Measurements from ENCODE around the gene RXRA. TPM values are rescaled to one million over a fixed set of nuclear protein-coding genes. Genes with fewer than 3 reads are reported as not detected.
A peak's percentile ranks its signal among the peaks of the same experiment; 100 is the strongest.

The RXRA gene
- total RNA-seq, 2 donors from 2014 or later: 34.5 to 50.8 TPM

DNA sequence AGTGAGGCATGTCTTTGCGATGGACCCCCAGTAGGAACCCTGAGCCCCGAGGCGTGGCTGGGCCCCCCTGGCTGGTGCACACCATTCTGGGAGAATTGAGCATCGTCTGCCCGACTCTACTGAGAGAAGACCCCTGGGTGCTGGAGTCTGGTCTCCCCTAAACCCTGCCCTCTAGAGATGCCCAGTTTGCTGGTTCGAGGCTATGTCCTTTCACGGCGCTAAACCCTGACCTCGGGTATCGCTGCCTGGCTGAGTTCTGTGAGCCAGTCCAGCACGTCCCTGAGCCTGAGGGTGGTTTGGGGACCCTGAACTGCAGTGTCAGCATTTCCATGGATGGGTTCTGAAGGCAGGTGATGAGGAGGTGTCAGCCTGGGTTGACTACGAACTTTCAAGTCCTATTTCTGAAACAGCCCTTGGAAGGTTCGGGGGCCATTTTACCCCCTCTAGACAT lies 128.8 kb downstream of the RXRA start:
- no peak for DNase-seq (ENCODE audit: low spot score)
- Histone ChIP-seq H3K27ac (peak overlapping the region; percentile 90 to 92), H3K9me3 (no peaks in the 10 kb centered on the region), H3K4me3 (no peak overlapping the region), H3K4me1 (peaks cover 0 to 41% of the 10 kb centered on the region in 2 donors), H3K27me3 (no peaks in the 10 kb centered on the region), H3K36me3 (no peaks in the 10 kb centered on the region)
- TF ChIP-seq, protein P1, sequence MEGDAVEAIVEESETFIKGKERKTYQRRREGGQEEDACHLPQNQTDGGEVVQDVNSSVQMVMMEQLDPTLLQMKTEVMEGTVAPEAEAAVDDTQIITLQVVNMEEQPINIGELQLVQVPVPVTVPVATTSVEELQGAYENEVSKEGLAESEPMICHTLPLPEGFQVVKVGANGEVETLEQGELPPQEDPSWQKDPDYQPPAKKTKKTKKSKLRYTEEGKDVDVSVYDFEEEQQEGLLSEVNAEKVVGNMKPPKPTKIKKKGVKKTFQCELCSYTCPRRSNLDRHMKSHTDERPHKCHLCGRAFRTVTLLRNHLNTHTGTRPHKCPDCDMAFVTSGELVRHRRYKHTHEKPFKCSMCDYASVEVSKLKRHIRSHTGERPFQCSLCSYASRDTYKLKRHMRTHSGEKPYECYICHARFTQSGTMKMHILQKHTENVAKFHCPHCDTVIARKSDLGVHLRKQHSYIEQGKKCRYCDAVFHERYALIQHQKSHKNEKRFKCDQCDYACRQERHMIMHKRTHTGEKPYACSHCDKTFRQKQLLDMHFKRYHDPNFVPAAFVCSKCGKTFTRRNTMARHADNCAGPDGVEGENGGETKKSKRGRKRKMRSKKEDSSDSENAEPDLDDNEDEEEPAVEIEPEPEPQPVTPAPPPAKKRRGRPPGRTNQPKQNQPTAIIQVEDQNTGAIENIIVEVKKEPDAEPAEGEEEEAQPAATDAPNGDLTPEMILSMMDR (IDR thresholded peaks at IDR 0.05): no peak

DNA sequence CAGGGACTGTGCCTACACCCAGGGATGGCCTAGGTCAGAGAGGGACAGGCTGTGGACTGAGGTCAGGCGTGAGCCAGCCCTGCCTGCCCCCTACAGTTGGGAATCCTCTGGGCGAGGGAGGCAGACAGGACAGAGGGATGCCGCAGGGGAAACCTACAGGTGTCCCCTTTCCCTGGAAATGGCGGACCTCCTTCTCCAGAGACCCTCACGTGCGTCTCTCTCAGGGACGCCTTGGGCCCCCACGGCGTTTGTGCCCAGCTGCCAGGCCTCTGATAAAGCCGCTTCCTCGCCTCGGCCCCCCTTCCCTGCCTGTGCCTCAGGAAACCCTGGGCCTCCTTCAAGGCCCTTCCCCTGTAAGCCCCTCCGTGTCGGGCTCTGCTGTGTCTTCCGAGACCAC lies 129.3 kb downstream of the RXRA start:
- no peak for DNase-seq (ENCODE audit: low spot score)

GRCh38 chr9:134455934-134456755 lies 129.9 kb downstream of the RXRA start:
- Histone ChIP-seq H3K27ac (peak overlapping the region; percentile 90 to 92), H3K4me1 (peaks cover 0 to 41% of the 10 kb centered on the region in 2 donors), H3K9me3 (no peaks in the 10 kb centered on the region), H3K27me3 (no peaks in the 10 kb centered on the region), H3K36me3 (no peaks in the 10 kb centered on the region), H3K4me3 (peak overlapping the region; percentile 10 to 42)
- DNase-seq (ENCODE audit: low spot score): peak; percentile 96
- TF ChIP-seq, protein P1 (IDR thresholded peaks at IDR 0.05): no peak

More for the DNA sequence above, 129.3 kb downstream of the RXRA start:
- Histone ChIP-seq H3K9me3 (no peaks in the 10 kb centered on the region), H3K36me3 (no peaks in the 10 kb centered on the region), H3K27ac (peak overlapping the region; percentile 90 to 92), H3K4me1 (peaks cover 0 to 41% of the 10 kb centered on the region in 2 donors), H3K27me3 (no peaks in the 10 kb centered on the region), H3K4me3 (peak overlapping the region; percentile 10 to 42)
- TF ChIP-seq, protein P1 (IDR thresholded peaks at IDR 0.05): no peak

GRCh38 chr9:134456756-134457305 lies 130.6 kb downstream of the RXRA start:
- TF ChIP-seq, protein P1 (IDR thresholded peaks at IDR 0.05): no peak
- Histone ChIP-seq H3K27me3 (no peaks in the 10 kb centered on the region), H3K9me3 (no peaks in the 10 kb centered on the region), H3K4me3 (peak overlapping the region in 1 of 2 donors; percentile 42), H3K27ac (peak overlapping the region; percentile 90 to 92), H3K36me3 (no peaks in the 10 kb centered on the region), H3K4me1 (peaks cover 0 to 41% of the 10 kb centered on the region in 2 donors)
- DNase-seq (ENCODE audit: low spot score): no peak

- no peaks in the 10 kb centered on the region for H3K36me3 ChIP-seq
- H3K27ac ChIP-seq: peak overlapping the region; percentile 90 to 92
- no peak for DNase-seq (ENCODE audit: low spot score)
- H3K27me3 ChIP-seq: no peaks in the 10 kb centered on the region
- TF ChIP-seq, protein P1 (IDR thresholded peaks at IDR 0.05): no peak
- H3K4me3 ChIP-seq: no peak overlapping the region
- H3K4me1 ChIP-seq: peaks cover 0 to 41% of the 10 kb centered on the region in 2 donors
- H3K9me3 ChIP-seq: no peaks in the 10 kb centered on the region
These were observed 131.3 kb downstream of the RXRA start for GRCh38 chr9:134457321-134458206.

Measured in right atrium auricular region (tissue), 2 donors.